Hepatocyte (in vitro differentiated cells): Measurements from ENCODE around the gene SSC5D. TPM values are rescaled to one million over a fixed set of nuclear protein-coding genes. Genes with fewer than 3 reads are reported as not detected.

Source experiments
- DNase-seq: peaks from one replicate; pipeline ENCODE4 v3.0.0-alpha.2; 2016; ENCODE audit warnings: low spot score
- H2AFZ ChIP-seq: fragments of 200-600 bp; sonication (generic); 2 replicates; pipeline ENCODE4 v1.6.0; 2016; ENCODE audit warnings: antibody characterized with exemption, mild to moderate bottlenecking
- H3K27ac ChIP-seq: fragments of 200-600 bp; sonication (generic); 2 replicates; pipeline ENCODE4 v1.5.1; 2016; ENCODE audit warnings: mild to moderate bottlenecking
- H3K27me3 ChIP-seq: fragments of 200-600 bp; sonication (generic); 2 replicates; pipeline ENCODE4 v1.6.1; 2016
- H3K36me3 ChIP-seq: fragments of 200-600 bp; sonication (generic); replicated peaks from 2 replicates; pipeline ENCODE4 v1.5.1; 2016; ENCODE audit warnings: low read depth; ENCODE audit not compliant: insufficient read depth
- H3K4me1 ChIP-seq: fragments of 200-600 bp; sonication (generic); 2 replicates; pipeline ENCODE4 v1.5.1; 2016; ENCODE audit warnings: mild to moderate bottlenecking, moderate library complexity; ENCODE audit not compliant: insufficient read depth
- H3K4me2 ChIP-seq: fragments of 200-600 bp; sonication (generic); 2 replicates; pipeline ENCODE4 v1.6.0; 2016
- H3K4me3 ChIP-seq: fragments of 200-600 bp; sonication (generic); 2 replicates; pipeline ENCODE4 v1.5.1; 2016; ENCODE audit warnings: mild to moderate bottlenecking
- H3K79me2 ChIP-seq: fragments of 200-600 bp; sonication (generic); 2 replicates; pipeline ENCODE4 v1.6.0; 2017; ENCODE audit warnings: mild to moderate bottlenecking
- H3K9me2 ChIP-seq: fragments of 200-600 bp; sonication (generic); replicated peaks from 2 replicates; pipeline ENCODE4 v1.6.0; 2017; ENCODE audit warnings: mild to moderate bottlenecking; ENCODE audit not compliant: insufficient read depth
- H3K9me3 ChIP-seq: fragments of 200-600 bp; sonication (generic); 2 replicates; pipeline ENCODE4 v1.5.1; 2016; ENCODE audit warnings: low read depth, mild to moderate bottlenecking
- H4K20me1 ChIP-seq: fragments of 200-600 bp; sonication (generic); 2 replicates; pipeline ENCODE4 v1.6.0; 2016; ENCODE audit warnings: mild to moderate bottlenecking; ENCODE audit not compliant: insufficient read depth, poor library complexity, severe bottlenecking
- CTCF ChIP-seq: fragments of 200-600 bp; sonication (generic); IDR thresholded peaks from 2 replicates; pipeline ENCODE4 v1.5.1; 2016; ENCODE audit warnings: antibody characterized with exemption, mild to moderate bottlenecking; ENCODE audit not compliant: poor library complexity
- EZH2 ChIP-seq: fragments of 200-600 bp; sonication (generic); IDR thresholded peaks from 2 replicates; pipeline ENCODE4 v1.6.1; 2016; ENCODE audit warnings: antibody characterized with exemption, mild to moderate bottlenecking, borderline replicate concordance
- EZH2phosphoT487 ChIP-seq: fragments of 200-600 bp; sonication (generic); IDR thresholded peaks from one replicate; pipeline ENCODE4 v1.6.1; 2018; ENCODE audit warnings: antibody characterized with exemption, mild to moderate bottlenecking, low read depth, moderate library complexity; ENCODE audit not compliant: unreplicated experiment, severe bottlenecking
- WGBS: methylation state at CpG from one replicate; pipeline ENCODE4 v1.1.6; 2016; ENCODE audit warnings: low lambda C conversion rate; ENCODE audit errors: missing lambda C conversion rate; 5-methylcytosine and 5-hydroxymethylcytosine counted together
- polyA plus RNA-seq: library from polyadenylated mRNA; unstranded; fragments of >200 nt; fragmentation: Nextera tagmentation; extraction: Ambion mirVana; gene quantifications from 2 replicates; pipeline ENCODE4 v1.2.1, GENCODE V29; 2016
- total RNA-seq: library from RNA; depleted of rRNA; stranded (reverse); fragments of >200 nt; gene quantifications from 2 replicates; pipeline ENCODE4 v1.2.3, GENCODE V29; 2014

SSC5D gene
- total and polyA plus RNA-seq, 2 experiments from 2014 or later = 0.80 to 5.1 TPM

- Histone ChIP-seq H2AFZ (no peak overlapping the region), H3K27me3 (no peaks in the 10 kb centered on the region), H3K36me3 (no peaks in the 10 kb centered on the region), H4K20me1 (no peaks in the 10 kb centered on the region), H3K27ac (no peak overlapping the region), H3K4me2 (no peak overlapping the region), H3K4me1 (no peaks in the 10 kb centered on the region), H3K79me2 (no peaks in the 10 kb centered on the region), H3K9me3 (no peaks in the 10 kb centered on the region), H3K4me3 (no peak overlapping the region), H3K9me2 (no peaks in the 10 kb centered on the region)
- no peak for DNase-seq
- WGBS = 85% methylated on average over 19 of the region's 19 CpGs
- TF ChIP-seq EZH2phosphoT487 (no peak), EZH2 (no peak), CTCF (no peak)
These were observed 52.9 kb downstream of the SSC5D start for GRCh38 chr19:55541091-55541490.

- Histone ChIP-seq H3K4me2 (no peak overlapping the region), H3K4me1 (no peaks in the 10 kb centered on the region), H3K27ac (no peak overlapping the region), H3K79me2 (no peaks in the 10 kb centered on the region), H3K27me3 (no peaks in the 10 kb centered on the region), H2AFZ (no peak overlapping the region), H4K20me1 (no peaks in the 10 kb centered on the region), H3K9me2 (no peaks in the 10 kb centered on the region), H3K36me3 (no peaks in the 10 kb centered on the region), H3K9me3 (no peaks in the 10 kb centered on the region), H3K4me3 (no peak overlapping the region)
- TF ChIP-seq EZH2 (no peak), EZH2phosphoT487 (no peak), CTCF (no peak)
- DNase-seq = no peak
- WGBS = 95% methylated on average over 5 of the region's 7 CpGs
These were observed 54.1 kb downstream of the SSC5D start for GRCh38 chr19:55542292-55542855.

GRCh38 chr19:55543567-55543966, 55.3 kb downstream of the SSC5D start:
- 79% methylated on average over 5 of the region's 5 CpGs for WGBS
- no peaks in the 10 kb centered on the region for H3K9me3 ChIP-seq
- no peak overlapping the region for H3K4me2 ChIP-seq
- no peaks in the 10 kb centered on the region for H3K4me1 ChIP-seq
- H3K9me2 ChIP-seq = no peaks in the 10 kb centered on the region
- H3K4me3 ChIP-seq = no peak overlapping the region
- H3K27me3 ChIP-seq = no peaks in the 10 kb centered on the region
- no peaks in the 10 kb centered on the region for H3K79me2 ChIP-seq
- H2AFZ ChIP-seq = no peak overlapping the region
- no peaks in the 10 kb centered on the region for H3K36me3 ChIP-seq
- no peak for TF ChIP-seq EZH2
- no peak for DNase-seq
- H3K27ac ChIP-seq = no peak overlapping the region
- H4K20me1 ChIP-seq = no peaks in the 10 kb centered on the region

GRCh38 chr19:55544014-55544413, 55.8 kb downstream of the SSC5D start:
- no peaks in the 10 kb centered on the region for H4K20me1 ChIP-seq
- H3K9me3 ChIP-seq = no peaks in the 10 kb centered on the region
- no peaks in the 10 kb centered on the region for H3K27me3 ChIP-seq
- WGBS = 91% methylated on average over 15 of the region's 15 CpGs
- H3K36me3 ChIP-seq = no peaks in the 10 kb centered on the region
- H3K27ac ChIP-seq = no peak overlapping the region
- H3K4me1 ChIP-seq = no peaks in the 10 kb centered on the region
- no peak overlapping the region for H3K4me2 ChIP-seq
- TF ChIP-seq CTCF (no peak), EZH2 (no peak), EZH2phosphoT487 (no peak)
- H2AFZ ChIP-seq = no peak overlapping the region
- no peaks in the 10 kb centered on the region for H3K79me2 ChIP-seq
- DNase-seq = no peak
- no peaks in the 10 kb centered on the region for H3K9me2 ChIP-seq
- no peak overlapping the region for H3K4me3 ChIP-seq
